Suprapubic skin (tissue), 4 donors: Measurements from ENCODE around the gene MAP7D1. TPM values are rescaled to one million over a fixed set of nuclear protein-coding genes. Genes with fewer than 3 reads are reported as not detected.
"Not testable (repeated sequence)": the region's sequence is repeated elsewhere in the genome, so short reads cannot be mapped to it uniquely, and the experiment has no call there.

Experiments used
- DNase-seq, 2 donors: peaks; one replicate each; pipeline ENCODE4 v3.0.0-alpha.2; 2019; ENCODE audit warnings: low spot score in 2 of 2
- H3K27ac ChIP-seq: fragments of 200-600 bp; sonication (generic); one replicate; pipeline ENCODE4 v1.5.1; 2019
- H3K27me3 ChIP-seq: fragments of 200-600 bp; sonication (generic); one replicate; pipeline ENCODE4 v1.5.1; 2019
- H3K36me3 ChIP-seq: fragments of 200-600 bp; sonication (generic); one replicate; pipeline ENCODE4 v1.5.1; 2019
- H3K4me1 ChIP-seq: fragments of 200-600 bp; sonication (generic); one replicate; pipeline ENCODE4 v1.5.1; 2019
- H3K4me3 ChIP-seq: fragments of 200-600 bp; sonication (generic); one replicate; pipeline ENCODE4 v1.5.1; 2019; ENCODE audit warnings: mild to moderate bottlenecking
- H3K9me3 ChIP-seq: fragments of 200-600 bp; sonication (generic); one replicate; pipeline ENCODE4 v1.5.1; 2019
- CTCF ChIP-seq, 2 donors: fragments of 200-600 bp in 1 of 2; fragments of 450-650 bp in 1 of 2; sonication (generic) in 1 of 2; IDR thresholded peaks; one replicate each; pipeline ENCODE4 v1.5.1; 2016 to 2019; ENCODE audit warnings: antibody characterized with exemption in 2 of 2, mild to moderate bottlenecking in 1 of 2, moderate library complexity in 1 of 2
- EP300 ChIP-seq: sonication (generic); formaldehyde crosslinking; IDR thresholded peaks from one replicate; pipeline ENCODE4 v1.6.1; 2017; ENCODE audit warnings: antibody characterized with exemption
- POLR2A ChIP-seq, 2 donors: fragments of 450-650 bp; IDR thresholded peaks; one replicate each; pipeline ENCODE4 v1.6.1; 2017; ENCODE audit warnings: antibody characterized with exemption in 2 of 2, mild to moderate bottlenecking in 2 of 2, moderate library complexity in 2 of 2
- POLR2AphosphoS5 ChIP-seq, 3 donors: sonication (generic); formaldehyde crosslinking; IDR thresholded peaks; one replicate each; pipeline ENCODE4 v1.6.1; 2017; ENCODE audit warnings: antibody characterized with exemption in 3 of 3
- WGBS: methylation state at CpG from one replicate; pipeline ENCODE4 v1.1.5; 2018; 5-methylcytosine and 5-hydroxymethylcytosine counted together
- total RNA-seq, 4 donors: library from RNA; depleted of rRNA; stranded (reverse); fragments of >200 nt; gene quantifications; one replicate each; pipeline ENCODE4 v1.1.0, GENCODE V29; 2016

Gene MAP7D1
- total RNA-seq, 4 donors from 2014 or later, result 80.0 to 119 (median 94.6) TPM

GRCh38 chr1:36156329-36157114 is 562 bp downstream of the MAP7D1 start:
- TF ChIP-seq CTCF (IDR thresholded peaks at IDR 0.05), result no peak
- peak in 1 of 2 donors; percentile 0 for TF ChIP-seq POLR2A (IDR thresholded peaks at IDR 0.05)
- peak; percentile 84 to 86 for DNase-seq
- Histone ChIP-seq H3K27me3 (no peaks in the 10 kb centered on the region), H3K4me3 (peak overlapping the region; percentile 77), H3K9me3 (no peaks in the 10 kb centered on the region), H3K36me3 (no peaks in the 10 kb centered on the region), H3K4me1 (peaks cover 71% of the 10 kb centered on the region), H3K27ac (peak overlapping the region; percentile 95)
- WGBS, result 2% methylated on average over 37 of the region's 69 CpGs

GRCh38 chr1:36157115-36157903 is 1.3 kb downstream of the MAP7D1 start:
- DNase-seq, result no peak
- H3K4me1 ChIP-seq, result peaks cover 71% of the 10 kb centered on the region
- no peak for TF ChIP-seq POLR2AphosphoS5 (IDR thresholded peaks at IDR 0.05)
- no peak for TF ChIP-seq CTCF (IDR thresholded peaks at IDR 0.05)
- TF ChIP-seq POLR2A (IDR thresholded peaks at IDR 0.05), result no peak
- TF ChIP-seq EP300, result no peak
- peak overlapping the region; percentile 95 for H3K27ac ChIP-seq
- no peaks in the 10 kb centered on the region for H3K27me3 ChIP-seq
- H3K9me3 ChIP-seq, result no peaks in the 10 kb centered on the region
- peak overlapping the region; percentile 77 for H3K4me3 ChIP-seq
- 5% methylated on average over 9 of the region's 9 CpGs for WGBS
- no peaks in the 10 kb centered on the region for H3K36me3 ChIP-seq

GRCh38 chr1:36157973-36158826 is 2.2 kb downstream of the MAP7D1 start:
- no peaks in the 10 kb centered on the region for H3K9me3 ChIP-seq
- H3K4me3 ChIP-seq, result peak overlapping the region; percentile 77
- no peak for DNase-seq
- peak overlapping the region; percentile 95 for H3K27ac ChIP-seq
- H3K4me1 ChIP-seq, result peaks cover 72% of the 10 kb centered on the region
- H3K27me3 ChIP-seq, result no peaks in the 10 kb centered on the region
- no peaks in the 10 kb centered on the region for H3K36me3 ChIP-seq
- 32% methylated on average over 9 of the region's 9 CpGs for WGBS
- TF ChIP-seq POLR2AphosphoS5 (IDR thresholded peaks at IDR 0.05) (no peak), CTCF (IDR thresholded peaks at IDR 0.05) (no peak)

- Histone ChIP-seq H3K27ac (peak overlapping the region; percentile 95), H3K4me1 (peaks cover 77% of the 10 kb centered on the region)
- not testable (repeated sequence) for DNase-seq, H3K27me3 ChIP-seq, H3K36me3 ChIP-seq, H3K9me3 ChIP-seq, H3K4me3 ChIP-seq
- 92% methylated on average over 10 of the region's 10 CpGs for WGBS
Observed at GRCh38 chr1:36158827-36159252, 2.9 kb downstream of the MAP7D1 start.

GRCh38 chr1:36159614-36160387 is 3.8 kb downstream of the MAP7D1 start:
- Histone ChIP-seq H3K36me3 (no peaks in the 10 kb centered on the region), H3K9me3 (no peaks in the 10 kb centered on the region), H3K27me3 (no peaks in the 10 kb centered on the region), H3K27ac (peak overlapping the region; percentile 95), H3K4me3 (no peak overlapping the region), H3K4me1 (peaks cover 83% of the 10 kb centered on the region)
- TF ChIP-seq EP300 (no peak), POLR2A (IDR thresholded peaks at IDR 0.05) (no peak)
- no peak for DNase-seq
- WGBS, result 80% methylated on average over 10 of the region's 10 CpGs
